Skin of body (tissue), 3 donors: Measurements from ENCODE around the gene RETREG1. TPM values are rescaled to one million over a fixed set of nuclear protein-coding genes. Genes with fewer than 3 reads are reported as not detected.
"Not testable (repeated sequence)": the region's sequence is repeated elsewhere in the genome, so short reads cannot be mapped to it uniquely, and the experiment has no call there.

Experiments used
- DNase-seq: peaks from one replicate; lab custom pipeline; 2025; lab: John Stamatoyannopoulos, UW
- small RNA-seq: library from RNA; depleted of rRNA; stranded (forward); fragments of <200 nt; gene quantifications from one replicate; pipeline ENCODE3, GENCODE V24; 2014; ENCODE audit warnings: low replicate concordance
- total RNA-seq: library from RNA; depleted of rRNA; stranded (reverse); fragments of >200 nt; gene quantifications from one replicate; pipeline ENCODE4 v1.2.3, GENCODE V29; 2014

The RETREG1 gene
- total RNA-seq, 1 donor from 2014 or later: 27.4 TPM

DNA sequence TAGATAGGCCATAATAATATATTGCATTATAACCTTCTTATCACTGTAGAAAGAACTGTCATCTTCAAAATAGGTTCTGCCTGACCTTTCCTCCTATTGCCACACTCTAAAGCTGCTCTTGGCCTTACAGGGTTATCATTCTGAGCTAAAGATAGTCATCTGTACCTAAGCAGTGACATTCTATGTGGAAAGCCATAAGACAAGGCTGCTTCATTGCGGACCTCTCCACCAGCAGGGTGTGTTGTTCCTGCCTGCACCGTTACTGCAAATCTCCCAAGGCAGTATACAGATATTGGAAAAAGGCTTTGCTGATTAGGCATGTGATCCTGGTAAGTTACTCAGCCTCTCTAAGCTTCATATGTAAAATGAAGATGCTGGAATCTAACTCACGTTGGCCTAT lies 159.3 kb downstream of the RETREG1 start:
- DNase-seq: no peak

DNA sequence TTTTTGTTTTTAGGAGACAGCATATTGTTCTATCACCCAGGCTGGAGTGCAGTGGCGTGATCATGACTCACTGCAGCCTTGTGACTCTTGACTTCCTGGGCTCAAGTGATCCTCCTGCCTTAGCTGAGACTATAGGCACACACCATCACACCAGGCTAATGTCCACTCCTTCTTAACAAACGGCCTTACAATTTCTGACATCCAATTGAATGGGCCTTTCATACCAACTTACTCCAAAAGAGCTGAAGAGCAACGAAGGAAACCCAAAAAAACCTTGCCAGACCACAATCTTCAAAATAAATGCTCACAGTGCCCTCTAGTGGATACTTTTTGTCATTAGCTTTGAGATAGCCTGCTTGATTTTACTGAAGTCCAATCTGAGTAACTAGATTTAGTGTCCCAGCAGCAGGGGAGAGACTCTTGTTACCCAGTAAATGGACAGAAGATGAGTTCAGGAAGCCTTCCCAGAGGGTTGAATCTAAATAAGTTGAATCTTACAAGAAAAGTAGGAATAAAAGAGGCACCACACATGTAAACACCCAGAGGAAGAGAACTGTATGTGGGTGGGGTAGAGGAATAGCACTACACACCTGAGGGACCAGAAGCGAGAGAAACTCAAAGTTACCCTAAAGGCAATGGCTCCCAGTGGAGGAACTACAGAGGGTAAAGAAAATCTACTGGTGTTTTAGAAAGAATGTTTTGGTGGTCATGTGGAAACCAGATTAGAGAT lies 160.5 kb downstream of the RETREG1 start:
- peak; percentile 51 for DNase-seq

DNA sequence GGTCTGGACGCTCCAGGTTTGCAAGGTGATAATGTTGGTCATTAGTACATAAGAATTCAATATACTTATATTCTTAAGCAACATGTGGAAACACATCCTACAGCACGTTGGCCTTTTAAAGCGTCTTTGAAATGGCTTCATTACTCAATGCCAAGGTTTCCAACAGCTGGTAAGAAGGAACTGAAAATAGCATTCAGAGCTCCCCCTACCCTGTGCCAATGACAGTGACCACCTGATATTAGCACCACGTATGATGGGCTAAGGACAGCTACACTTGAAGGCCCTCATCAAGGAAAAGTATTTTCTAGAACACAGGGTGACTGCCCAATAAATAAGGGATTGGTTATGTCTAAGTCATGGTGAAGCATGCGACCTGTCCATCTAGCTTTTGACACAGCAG lies 161.1 kb downstream of the RETREG1 start:
- DNase-seq: no peak

DNA sequence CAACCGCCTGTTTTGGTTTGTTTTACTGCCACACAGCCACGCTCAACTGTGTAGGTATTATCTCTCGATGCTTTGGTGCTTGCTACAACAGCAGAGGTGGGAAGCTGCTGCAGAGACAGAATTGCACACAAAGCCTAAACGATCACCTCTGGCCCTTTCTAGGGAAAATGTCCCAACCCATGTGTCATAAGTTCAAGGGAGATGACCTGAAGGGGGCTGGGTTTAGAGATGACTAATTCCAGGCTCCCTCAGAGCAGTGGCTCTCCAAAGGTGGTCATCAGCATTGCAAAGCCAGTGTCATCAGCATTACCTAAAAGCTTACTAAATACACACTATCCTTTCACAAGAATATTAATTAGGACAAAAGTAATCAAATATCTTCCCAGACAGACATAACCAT lies 162.1 kb downstream of the RETREG1 start:
- DNase-seq: no peak

DNA sequence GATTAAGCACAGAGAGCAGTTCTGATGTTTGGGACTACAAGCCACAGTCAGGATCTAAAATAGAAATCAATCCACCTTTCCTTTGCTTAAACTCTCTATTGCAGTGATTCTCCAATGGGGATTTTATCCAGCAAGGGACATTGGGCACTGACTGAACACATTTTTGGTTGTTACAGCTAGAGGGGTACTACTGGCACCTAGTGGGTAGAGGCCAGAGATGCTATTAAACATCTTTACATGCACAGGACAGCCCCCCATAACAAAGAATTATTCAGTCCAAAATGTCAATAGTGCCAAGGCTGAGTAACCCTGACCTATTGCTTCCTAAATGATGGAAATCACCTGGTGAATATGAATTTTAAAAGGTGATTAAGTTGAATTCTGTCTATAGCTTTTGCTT lies 163.2 kb downstream of the RETREG1 start:
- DNase-seq: no peak

DNA sequence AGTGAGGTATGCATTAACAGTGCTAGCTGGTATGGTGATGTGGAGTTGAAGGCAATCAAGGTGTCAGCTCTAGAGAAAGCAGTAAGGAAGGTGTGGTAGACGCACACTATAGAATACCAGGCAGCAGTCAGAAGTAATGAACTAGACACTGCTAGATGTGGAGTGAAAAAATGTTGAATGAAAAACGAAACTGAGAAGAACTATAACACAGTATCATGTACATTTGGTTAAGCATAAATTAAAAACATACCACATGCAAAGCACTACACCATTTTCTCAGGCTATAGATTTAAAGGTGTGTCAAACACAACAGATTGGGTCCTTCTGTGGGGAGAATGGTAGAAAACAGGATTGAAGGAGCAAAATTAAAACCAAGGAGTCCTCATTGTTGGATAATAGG lies 166.6 kb downstream of the RETREG1 start:
- DNase-seq: no peak

DNA sequence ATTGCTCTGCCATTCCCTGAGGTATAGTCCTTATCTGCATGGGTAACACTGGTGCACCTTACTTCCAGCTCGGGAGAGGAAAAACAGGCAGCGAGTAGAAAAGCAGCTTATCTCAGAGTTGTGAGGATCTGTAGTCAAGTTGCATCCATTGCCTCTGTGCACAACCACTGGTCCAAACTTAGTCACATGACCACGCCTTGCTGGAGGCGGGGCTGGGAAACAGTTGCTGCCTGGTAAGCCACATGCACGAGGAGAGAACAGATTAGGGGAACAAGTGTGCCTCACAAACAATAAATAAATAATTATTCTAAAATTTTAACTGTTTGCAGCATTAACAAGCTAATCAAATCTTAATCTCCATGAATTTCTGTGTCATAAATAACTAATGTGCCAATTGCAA lies 169.8 kb downstream of the RETREG1 start:
- DNase-seq: no peak

GRCh38 chr5:16437977-16438376 lies 178.8 kb downstream of the RETREG1 start:
- no peak for DNase-seq

- not testable (repeated sequence) for DNase-seq
These were observed 180.6 kb downstream of the RETREG1 start for GRCh38 chr5:16436065-16436682.

- DNase-seq: no peak
These were observed 185.3 kb downstream of the RETREG1 start for GRCh38 chr5:16431490-16431889.

DNA sequence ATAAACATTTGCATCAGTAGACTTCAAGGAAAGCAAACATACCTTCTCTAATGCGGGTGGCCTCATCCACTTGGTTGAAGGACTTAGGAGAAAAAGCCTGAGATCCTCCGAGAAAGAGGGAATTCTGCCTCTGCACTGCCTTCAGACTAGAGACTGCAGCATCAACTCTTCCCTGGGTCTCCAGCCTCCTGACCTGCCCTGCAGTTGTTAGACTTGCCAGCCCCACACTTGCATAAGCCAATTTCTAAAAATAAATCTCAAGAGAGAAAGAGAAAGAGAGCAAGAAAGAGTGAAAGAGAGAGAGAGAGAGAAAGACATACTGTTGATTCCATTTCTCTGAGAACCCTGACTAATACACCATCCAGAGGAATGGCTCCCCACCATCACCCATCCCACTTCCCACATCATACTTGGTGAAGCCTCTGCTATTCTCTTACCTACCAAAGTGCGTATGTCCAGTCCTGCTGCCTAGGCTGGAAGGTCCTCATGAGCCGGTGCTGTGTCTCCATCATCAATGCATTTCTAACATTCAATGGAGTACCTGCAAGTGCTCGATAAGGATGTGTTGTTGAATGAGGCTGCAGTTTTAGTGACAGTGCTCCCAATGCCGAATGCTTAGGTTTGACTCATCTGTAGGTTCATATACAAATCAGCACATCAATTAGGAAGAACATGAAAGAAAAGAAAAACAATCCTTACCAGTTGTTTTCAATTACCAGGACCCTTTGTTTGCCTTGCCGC lies 186.3 kb downstream of the RETREG1 start:
- no peak for DNase-seq

DNA sequence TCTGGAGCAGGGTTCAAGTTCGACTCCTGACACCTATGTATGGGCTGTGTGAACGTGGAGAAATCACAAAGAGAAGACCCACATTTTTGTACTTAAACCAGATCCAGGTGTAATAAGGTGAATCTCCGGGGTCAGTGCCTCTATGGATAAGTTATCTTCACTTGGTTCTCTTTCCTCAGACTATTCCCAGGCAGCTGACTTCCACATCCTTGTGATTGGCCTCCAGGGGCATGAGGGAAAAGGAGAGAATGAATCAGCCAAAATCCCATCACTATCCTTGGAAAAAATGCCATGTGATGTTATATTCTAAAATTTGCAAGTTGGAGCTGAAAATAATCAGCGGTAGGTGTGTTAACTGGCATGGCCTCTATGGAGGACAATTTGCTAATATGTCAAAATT lies 188.4 kb downstream of the RETREG1 start:
- no peak for DNase-seq

DNA sequence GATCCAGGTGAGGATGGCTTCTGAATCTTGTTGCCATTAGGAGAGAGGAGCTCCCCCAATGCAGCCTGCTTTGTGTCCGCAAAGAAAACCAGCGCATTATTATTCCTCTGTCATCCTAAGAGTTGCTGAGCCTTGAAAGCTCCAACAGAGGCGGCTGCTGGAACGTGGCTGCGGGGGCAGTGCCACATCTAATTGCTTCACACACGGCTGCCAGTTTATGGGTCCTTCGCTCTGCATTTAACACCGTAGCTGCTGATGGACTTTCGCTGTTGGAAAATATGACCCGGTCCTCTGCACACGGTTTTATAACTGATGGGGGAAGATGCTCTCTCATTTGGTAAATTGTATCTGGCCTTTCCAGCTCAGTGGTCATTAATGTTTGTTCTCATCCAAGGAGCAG lies 189.2 kb downstream of the RETREG1 start:
- no peak for DNase-seq

Small RNAs within 50 kb of the gene (small RNA-seq; reads per million reads assigned to genes)
- not detected for gene RF00019

Other genes with a start within 250 kb of the RETREG1 start
- gene ZNF622, start 151.2 kb downstream of the RETREG1 start, total RNA-seq: 18.0 TPM